GM21723 (cell line): ENCODE results near the gene TFDP1.

Experiments
- ATAC-seq: cut with Tn5 transposase; IDR thresholded peaks from one replicate; pipeline ENCODE4 v1.9.1; 2021; ENCODE audit warnings: mild to moderate bottlenecking, moderate library complexity; ENCODE audit not compliant: unreplicated experiment

TFDP1 gene

DNA sequence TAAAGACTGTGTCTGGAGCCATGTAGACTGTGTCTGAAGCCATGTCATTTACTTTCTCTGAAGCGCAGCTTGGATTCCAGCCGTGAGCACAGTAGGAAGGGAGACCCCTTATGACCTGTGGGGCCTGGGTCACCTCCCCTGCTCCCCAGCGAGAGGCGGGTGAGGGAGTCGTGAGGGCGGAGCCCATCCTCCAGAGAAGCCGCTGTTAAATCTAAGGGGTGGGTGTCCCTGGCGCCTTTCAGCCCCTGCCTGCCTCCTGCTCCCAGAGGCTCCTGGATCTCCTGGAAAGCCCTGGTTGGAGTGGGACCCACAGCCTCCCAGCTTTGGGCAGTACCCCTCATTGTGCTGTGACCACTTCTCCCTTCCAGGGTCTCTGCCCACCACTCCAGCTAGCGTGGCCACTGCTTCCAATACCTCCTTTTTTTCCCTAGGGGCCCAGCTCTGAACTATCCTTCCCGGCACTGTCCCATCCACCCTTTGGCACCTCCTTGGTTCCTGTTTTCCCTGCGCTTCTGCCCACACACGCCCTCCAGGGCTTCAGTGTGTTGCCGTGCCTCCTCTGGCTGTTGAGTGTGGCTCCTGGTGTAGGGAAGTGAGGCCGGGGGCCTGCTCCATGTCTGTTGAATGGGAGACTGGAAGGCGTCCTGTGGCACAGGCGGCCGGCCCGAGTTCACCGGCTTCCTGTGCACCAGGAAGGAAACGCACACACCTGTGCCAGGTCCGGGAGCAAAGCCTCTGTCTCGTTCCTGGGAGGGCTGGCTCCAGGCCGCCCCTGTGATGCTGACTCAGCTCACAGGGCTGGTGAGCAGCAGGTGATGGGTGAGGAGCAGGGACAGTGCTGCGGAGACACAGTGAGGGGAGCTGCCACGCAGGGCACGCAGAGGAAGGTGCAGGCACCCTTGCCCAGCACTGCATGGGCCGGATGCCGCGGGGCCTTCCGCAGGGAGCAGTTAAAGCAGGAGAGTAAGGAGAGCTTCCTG lies 44.0 kb downstream of the TFDP1 start:
- ATAC-seq = no peak

DNA sequence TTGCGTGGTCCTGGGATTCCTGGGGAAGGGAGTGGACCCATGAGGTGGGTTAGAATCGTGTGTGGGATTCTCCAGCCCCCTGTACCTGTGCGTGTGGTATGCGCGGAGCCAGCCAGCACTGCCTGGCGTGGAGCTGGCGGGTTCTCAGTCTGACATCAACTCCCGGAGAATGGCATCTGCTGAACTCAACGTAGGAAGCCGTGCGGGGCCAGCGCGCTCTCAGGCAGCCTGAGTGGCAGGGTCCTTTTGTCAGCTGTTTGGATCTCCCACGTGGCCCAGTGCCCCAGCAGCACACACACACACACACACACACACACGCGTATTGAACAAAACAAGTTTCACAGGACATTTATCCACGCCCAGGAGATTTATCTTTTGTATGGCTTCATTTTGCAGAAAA lies 45.3 kb downstream of the TFDP1 start:
- ATAC-seq = no peak

DNA sequence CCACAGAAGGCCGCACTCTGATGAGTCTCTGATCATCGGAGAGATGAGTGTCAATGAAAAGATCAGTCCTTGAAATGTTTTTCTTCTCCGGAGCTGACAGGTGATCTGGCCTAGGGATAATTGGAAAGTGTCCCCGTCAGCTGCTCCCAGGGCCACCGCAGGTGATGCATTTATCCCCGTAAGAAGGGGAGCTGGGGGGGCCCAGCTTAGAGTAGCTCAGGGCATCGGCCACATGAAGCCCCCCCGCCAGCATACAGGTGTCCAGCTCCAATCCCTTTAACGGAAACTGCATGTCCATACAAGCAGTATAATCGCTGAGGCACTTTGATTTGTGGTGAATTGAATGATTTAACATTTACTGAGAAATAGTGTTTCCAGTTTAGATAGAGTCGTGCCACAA lies 45.7 kb downstream of the TFDP1 start:
- ATAC-seq = no peak

DNA sequence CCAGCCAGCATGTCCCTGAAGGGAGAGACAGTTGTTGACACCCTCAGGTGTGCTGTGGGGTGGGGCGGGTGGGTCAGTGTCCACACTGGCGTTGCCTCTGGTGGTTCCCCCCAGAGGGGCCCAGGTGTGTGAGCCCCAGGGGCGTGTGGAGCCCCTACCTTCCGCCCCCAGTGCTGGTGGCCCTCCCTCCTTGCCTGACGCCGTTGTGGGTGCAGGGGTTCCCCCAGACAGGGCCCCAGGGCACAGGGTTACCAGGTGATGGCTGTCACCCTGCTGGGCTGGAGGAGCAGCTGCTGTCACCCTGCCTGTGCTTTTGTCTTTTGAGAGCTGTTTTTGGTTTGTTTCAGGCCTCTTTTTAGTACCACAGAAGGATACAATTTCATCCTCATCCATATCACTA lies 46.3 kb downstream of the TFDP1 start:
- ATAC-seq = no peak

DNA sequence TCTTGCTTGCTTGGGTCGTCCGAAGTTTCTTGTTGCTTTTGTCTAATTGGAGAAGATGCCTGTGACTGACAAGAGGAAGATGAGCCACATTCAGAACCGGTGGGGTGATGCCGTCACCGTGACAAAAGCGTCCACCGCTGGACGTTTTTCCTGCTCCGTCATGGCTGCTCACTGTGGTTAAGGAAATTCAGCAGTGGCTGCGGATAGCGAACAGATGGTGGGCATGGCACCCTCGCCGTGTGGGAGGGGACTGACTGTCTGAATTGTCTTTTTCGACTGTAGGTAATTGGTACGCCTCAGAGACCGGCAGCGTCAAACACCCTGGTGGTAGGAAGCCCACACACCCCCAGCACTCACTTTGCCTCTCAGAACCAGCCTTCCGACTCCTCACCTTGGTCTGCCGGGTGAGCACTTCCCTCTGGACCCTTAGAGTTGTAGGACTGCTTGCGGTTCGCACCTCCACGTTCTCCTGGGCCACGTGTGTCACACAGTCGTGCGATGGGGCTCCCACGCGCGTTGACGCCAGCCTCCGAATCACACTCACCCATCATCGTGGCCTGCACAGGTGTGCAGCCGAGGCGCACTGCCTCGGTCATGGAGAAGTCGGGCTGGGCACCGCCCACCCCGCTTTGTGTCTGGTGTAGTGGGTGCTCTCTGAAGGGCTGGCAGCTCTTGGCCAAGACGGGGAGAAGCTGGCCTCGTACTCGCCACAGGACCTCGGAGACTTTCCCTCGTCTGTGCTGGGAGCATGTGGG lies 47.0 kb downstream of the TFDP1 start:
- no peak for ATAC-seq

DNA sequence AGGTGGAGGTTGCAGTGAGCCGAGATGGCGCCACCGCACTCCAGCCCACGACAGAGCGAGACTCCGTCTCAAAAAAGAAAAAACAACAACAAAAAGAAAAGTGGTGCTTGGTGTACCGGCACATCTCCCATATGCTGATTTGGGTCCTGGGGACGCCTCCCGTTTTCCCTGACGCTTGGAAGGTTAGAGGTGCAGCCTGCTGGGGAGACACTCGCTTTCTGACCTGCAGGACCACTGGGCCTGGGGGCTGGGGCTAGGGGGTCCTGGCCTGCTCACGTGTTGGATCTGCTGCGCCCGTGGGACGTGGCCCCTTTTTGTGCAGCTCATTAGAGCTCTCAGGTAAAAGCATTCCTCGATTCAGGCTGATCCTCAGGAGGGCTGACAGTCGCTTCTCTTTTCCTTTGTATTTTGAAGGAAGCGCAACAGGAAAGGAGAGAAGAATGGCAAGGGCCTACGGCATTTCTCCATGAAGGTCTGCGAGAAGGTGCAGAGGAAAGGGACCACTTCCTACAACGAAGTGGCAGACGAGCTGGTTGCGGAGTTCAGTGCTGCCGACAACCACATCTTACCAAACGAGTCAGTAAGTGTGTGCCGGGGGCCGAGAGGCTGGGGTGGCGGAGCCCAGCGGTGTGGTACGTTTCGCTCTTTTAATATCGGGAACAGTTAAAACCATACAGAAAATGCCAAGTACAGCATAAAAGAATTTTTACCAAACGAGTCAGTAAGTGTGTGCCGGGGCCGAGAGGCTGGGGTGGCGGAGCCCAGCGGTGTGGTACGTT lies 48.3 kb downstream of the TFDP1 start:
- ATAC-seq = no peak

DNA sequence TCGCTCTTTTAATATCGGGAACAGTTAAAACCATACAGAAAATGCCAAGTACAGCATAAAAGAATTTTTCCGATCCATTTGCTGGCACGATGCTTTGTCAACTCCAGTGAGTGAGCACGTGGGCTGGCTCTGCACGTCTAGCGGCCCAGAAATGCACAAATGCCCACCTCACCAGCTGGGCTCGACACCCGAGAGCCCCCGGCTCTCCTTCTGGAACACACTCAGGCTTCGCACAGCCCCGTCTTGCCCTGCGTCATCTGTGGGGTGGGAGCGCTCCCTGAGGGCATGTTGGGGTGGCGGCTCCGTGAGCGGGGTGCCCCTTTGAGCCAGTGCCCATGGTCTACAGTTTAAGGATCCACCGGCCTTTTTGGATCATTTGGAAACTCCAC lies 48.9 kb downstream of the TFDP1 start:
- no peak for ATAC-seq

DNA sequence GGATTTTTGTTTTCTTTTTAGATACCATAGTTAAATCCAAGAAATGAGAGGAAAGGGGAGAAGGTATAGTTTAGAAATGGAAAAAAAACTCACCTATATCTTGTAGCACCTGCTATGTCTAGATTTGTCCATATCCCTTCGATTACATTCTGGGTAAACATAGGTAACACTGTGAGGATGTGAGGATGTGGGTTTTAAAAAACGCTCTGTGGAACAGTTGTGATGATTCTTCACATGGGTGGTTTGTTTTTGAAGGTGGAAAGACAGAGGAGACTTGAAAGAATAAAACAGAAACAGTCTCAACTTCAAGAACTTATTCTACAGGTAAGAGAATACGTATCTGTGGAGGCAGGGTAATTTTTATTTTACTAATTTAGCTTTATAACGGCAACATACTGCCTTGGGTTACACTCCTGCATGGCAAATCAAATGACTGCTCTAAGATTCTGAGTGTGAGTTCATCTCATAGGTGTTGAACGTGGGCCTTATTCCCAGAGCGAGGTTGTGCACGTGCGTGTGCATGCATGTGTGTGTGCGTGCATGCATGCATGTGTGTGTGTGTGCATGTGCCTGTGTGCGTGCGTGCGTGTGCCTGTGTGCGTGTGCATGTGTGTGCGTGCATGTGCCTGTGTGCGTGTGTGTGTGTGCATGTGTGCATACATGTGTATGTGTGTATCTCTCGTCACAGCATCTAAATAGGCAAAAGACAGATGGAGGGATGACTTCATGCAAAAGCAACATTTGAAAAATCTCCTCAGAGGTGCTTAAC lies 49.9 kb downstream of the TFDP1 start:
- no peak for ATAC-seq

DNA sequence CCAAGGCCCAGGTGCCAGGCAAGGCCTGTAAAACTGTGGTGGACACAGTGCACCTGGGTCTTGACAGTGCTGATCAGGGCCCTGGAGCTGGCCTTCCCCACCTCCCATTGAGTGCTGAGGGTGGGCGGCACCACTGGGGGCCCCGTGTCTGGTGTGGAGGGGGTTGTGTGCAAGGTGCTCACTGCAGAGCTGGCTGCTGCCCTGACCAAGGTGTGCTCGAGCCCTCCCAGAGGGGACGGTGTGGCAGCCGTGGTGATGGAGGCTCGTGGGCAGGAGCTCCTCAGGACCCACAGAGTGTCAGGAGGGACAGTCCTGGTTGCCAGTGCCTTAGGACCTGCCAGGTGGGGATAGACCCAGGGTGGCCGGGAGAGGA lies 50.5 kb downstream of the TFDP1 start:
- ATAC-seq = no peak

DNA sequence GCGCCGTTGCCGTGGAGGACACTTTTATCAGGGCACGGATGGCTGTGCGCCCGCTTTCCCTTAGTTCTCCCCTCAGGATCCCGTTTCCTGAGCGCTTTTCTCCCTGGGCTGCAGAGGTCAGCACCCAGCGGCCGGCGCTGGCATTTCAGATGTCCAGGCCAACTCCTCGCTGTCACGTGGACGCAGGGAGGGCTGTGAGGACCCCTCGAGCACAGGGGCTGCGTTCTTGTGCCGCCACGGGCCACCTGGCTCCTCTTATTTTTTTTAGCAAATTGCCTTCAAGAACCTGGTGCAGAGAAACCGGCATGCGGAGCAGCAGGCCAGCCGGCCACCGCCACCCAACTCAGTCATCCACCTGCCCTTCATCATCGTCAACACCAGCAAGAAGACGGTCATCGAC lies 51.2 kb downstream of the TFDP1 start:
- ATAC-seq = no peak

DNA sequence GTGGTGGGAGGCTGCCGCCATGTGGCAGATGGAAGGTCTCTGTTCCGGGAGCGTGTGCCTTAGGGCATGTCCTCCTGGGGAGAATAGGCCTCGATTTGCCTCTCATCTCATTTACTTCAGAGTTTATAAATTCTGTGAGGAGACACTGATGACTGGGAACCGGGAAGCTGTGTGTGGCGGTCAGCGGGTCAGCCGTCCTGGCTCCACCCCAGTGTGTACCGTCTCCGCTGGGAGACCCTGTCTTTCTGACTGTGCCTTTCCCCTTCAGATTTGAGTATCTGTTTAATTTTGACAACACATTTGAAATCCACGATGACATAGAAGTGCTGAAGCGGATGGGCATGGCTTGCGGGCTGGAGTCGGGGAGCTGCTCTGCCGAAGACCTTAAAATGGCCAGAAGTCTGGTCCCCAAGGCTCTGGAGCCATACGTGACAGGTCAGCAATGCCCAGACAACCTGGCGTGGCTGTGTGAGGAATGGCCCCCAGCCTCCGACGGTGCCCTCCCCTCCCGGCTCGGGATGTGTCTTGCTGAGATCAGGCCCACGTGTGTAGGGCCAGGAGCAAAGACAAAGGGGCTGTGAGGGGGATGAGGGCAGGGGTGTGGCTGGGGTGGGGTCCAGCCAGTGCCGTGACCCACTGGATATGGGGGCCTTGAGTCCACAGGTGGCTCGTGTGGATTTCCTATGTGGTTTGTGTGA lies 51.9 kb downstream of the TFDP1 start:
- no peak for ATAC-seq

DNA sequence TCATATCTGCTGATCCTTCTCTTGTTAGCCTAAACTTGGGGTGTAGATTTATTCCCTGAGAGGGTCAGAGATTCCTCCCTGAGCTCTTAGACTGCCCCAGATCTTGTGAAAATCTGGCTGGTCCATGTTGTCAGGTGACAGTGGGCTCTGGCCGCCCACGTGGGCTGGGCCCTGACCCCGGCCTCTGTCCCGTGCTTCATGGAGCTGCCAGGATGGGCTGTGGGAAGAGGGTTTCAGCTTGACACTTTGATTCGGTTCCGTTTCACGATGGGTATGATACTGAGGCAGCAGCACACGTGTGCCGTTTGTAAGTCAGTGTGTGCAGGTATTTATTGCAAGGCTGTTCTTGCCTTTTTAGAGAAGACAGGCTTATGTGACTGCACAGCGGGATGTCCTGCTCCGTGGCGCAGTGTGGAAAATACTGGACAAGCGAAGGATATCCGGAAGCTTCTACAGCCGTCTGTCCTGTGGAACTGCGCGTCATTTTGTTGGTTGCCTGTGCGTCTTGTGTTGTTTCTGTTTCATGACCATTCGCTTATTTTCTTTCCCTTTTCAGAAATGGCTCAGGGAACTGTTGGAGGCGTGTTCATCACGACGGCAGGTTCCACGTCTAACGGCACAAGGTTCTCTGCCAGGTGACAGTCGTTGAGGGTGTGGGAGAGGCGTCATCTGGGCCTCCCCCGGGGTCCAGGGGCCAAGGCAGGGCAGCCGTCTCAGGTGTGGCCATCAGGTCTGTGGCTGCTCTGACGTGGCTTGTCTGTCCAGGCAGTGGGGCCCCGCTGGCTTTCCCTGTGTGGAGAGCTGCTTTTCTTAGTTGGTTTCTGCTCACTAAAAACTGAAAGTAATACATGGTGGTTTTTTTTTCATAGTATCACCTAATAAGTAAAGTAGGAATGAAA lies 53.0 kb downstream of the TFDP1 start:
- no peak for ATAC-seq

DNA sequence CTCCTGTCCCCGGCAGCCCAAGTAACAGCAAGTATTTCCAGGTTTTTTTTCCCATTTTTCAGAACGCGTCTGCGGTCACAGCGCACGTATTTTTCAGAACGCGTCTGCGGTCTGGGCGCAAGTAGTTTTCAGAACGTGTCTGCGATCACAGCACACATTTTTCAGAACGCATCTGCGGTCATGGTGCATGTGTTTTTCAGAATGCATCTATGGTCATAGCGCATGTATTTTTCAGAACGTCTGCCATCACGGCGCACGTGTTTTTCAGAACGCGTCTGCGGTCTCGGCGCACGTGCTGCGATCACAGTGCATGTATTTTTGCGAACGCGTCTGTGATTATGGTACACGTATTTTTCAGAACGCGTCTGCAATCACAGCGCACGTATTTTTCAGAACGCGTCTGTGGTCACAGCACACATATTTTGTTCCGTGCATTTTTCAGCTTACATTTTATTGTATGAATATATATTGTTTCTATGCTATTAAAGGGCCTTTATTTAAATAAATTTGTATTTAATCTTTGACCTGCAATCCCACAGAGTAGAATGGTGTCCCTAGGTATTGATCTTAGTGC lies 53.7 kb downstream of the TFDP1 start:
- no peak for ATAC-seq

DNA sequence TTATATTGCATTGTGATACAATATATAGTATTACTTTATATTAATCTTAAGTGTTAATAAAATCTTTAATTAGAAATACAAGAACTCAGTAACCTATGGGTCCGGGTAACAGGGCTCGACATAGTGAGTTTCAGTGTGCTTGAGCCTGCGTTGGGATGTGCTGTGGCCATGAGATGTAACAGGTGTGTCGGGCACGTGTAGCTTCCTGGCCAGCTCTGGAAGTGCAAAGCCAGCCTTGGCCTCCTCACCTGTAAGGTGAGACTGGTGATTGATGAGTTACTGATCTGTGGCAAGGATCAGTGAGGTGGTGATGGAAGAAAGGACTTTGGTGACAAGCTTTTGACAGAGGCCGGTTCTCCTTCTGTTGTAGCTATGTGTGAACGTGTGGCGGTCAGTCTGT lies 54.3 kb downstream of the TFDP1 start:
- no peak for ATAC-seq

DNA sequence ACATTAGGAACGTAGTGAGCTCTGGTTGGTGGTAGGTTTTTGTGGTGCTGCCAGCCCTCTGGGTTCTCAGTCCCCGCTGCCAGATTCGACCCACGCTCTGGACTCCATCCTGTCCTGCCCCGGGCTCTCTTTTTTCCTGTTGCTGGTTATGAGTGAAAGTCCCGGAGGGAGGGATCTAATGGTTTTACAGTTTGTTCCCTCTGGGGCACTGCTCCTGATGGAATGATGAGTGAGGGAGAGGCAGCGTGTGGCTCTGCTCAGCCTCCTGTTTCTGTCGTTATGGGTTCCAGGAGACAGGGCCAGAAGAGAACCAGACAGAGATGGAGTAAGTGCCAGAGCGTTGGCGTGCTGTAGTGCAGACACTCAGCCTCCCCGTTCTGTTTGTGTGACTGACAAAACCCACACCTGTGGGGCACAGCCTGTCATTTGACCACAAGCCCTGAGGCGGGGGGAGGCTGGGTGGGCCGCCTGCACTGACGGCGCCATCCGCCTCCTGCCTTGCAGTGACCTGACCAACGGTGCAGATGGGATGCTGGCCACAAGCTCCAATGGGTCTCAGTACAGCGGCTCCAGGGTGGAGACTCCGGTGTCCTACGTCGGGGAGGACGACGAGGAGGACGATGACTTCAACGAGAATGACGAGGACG lies 55.2 kb downstream of the TFDP1 start:
- no peak for ATAC-seq

DNA sequence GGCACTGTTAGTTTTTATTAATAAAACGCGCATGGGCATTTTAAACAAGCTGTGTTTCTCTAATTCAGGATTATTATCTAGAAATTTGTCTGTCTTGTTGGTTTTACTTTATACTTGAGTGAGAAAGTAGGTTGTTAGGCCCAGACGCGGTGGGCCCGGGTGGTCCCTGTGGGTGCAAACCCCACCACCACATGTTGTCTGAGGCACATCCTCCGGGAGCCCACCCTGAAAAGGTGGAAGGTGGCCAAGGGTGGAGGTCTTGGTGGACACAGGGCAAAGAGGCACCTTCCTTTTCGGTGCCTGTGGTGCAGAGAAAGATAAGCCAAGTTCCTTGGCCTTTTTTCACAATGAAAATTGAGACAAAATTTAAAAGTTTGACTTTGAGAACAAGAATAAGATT lies 56.9 kb downstream of the TFDP1 start:
- ATAC-seq = no peak

DNA sequence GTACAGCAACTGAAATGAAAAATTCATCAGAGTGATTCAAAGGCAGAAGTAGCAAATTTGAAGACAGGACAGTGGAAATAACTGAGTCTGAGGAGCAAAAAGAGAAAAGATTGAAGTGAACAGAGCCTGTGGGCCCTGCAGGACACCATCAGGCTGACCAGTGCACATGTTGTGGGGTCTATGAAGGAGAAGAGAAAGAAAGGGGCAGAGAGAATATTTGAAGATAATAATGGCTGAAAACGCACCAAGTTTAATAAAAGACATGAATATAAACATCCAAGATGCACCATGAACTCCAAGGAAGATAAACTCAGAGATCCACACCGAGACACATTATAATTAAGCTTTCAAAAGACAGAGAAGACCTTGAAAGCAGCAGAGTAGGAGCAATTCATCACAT lies 58.0 kb downstream of the TFDP1 start:
- no peak for ATAC-seq

DNA sequence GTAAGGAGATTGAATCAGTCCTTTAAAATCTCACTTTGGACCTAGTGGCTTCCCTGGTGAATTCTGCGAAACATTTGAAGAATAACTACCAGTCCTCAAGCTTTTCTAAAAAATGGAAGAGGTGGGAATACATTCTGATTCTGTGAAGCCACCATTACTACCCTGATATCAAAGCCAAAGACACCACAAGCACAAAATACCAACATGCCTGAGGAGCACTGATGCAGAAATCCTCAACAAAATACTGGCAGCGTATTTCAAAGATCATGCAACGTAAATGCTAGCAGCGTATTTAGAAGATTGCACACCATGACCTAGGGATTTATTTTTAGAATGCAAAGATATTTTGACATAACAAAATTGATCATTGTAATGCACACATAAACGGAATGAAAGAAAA lies 59.0 kb downstream of the TFDP1 start:
- no peak for ATAC-seq
